Measurements from ENCODE around the gene YPEL1.
"Not testable (repeated sequence)": the region's sequence is repeated elsewhere in the genome, so short reads cannot be mapped to it uniquely, and the experiment has no call there.

Gene YPEL1

GRCh38 chr22:21720191-21720859 lies 15.3 kb downstream of the YPEL1 start:
- DNase-seq: not testable (repeated sequence)

GRCh38 chr22:21719024-21719423 lies 16.6 kb downstream of the YPEL1 start:
- no peak for DNase-seq

GRCh38 chr22:21718499-21718898 lies 17.1 kb downstream of the YPEL1 start:
- no peak for DNase-seq

- not testable (repeated sequence) for DNase-seq
Observed at GRCh38 chr22:21716395-21717122, 19.0 kb downstream of the YPEL1 start.

GRCh38 chr22:21714786-21715185 lies 20.8 kb downstream of the YPEL1 start:
- DNase-seq: no peak

GRCh38 chr22:21714059-21714770 lies 21.4 kb downstream of the YPEL1 start:
- no peak for DNase-seq

GRCh38 chr22:21713428-21714058 lies 22.1 kb downstream of the YPEL1 start:
- DNase-seq: no peak

GRCh38 chr22:21712751-21713427 lies 22.7 kb downstream of the YPEL1 start:
- peak; percentile 20 for DNase-seq

GRCh38 chr22:21711851-21712250 lies 23.7 kb downstream of the YPEL1 start:
- DNase-seq: no peak

GRCh38 chr22:21710156-21710555 lies 25.4 kb downstream of the YPEL1 start:
- DNase-seq: peak; percentile 3

- no peak for DNase-seq
Observed at GRCh38 chr22:21709688-21710087, 25.9 kb downstream of the YPEL1 start.

GRCh38 chr22:21708960-21709359 lies 26.6 kb downstream of the YPEL1 start:
- no peak for DNase-seq

- no peak for DNase-seq
Observed at GRCh38 chr22:21707677-21708076, 27.9 kb downstream of the YPEL1 start.

- DNase-seq: no peak
Observed at GRCh38 chr22:21703684-21704316, 31.8 kb downstream of the YPEL1 start.

GRCh38 chr22:21702700-21703683 lies 32.6 kb downstream of the YPEL1 start:
- DNase-seq: no peak

GRCh38 chr22:21702094-21702493 lies 33.5 kb downstream of the YPEL1 start:
- no peak for DNase-seq

GRCh38 chr22:21701384-21701971 lies 34.1 kb downstream of the YPEL1 start:
- DNase-seq: no peak

- DNase-seq: no peak
Observed at GRCh38 chr22:21700822-21701221, 34.8 kb downstream of the YPEL1 start.

GRCh38 chr22:21699643-21700042 lies 36.0 kb downstream of the YPEL1 start:
- DNase-seq: no peak
